GM18868 (cell line): ENCODE results near the gene DNALI1.
"Not testable (repeated sequence)": the region's sequence is repeated elsewhere in the genome, so short reads cannot be mapped to it uniquely, and the experiment has no call there.

Experiments
- ATAC-seq: cut with Tn5 transposase; IDR thresholded peaks from one replicate; pipeline ENCODE4 v1.9.1; 2021; ENCODE audit warnings: mild to moderate bottlenecking, moderate library complexity; ENCODE audit not compliant: unreplicated experiment

DNALI1 gene

DNA sequence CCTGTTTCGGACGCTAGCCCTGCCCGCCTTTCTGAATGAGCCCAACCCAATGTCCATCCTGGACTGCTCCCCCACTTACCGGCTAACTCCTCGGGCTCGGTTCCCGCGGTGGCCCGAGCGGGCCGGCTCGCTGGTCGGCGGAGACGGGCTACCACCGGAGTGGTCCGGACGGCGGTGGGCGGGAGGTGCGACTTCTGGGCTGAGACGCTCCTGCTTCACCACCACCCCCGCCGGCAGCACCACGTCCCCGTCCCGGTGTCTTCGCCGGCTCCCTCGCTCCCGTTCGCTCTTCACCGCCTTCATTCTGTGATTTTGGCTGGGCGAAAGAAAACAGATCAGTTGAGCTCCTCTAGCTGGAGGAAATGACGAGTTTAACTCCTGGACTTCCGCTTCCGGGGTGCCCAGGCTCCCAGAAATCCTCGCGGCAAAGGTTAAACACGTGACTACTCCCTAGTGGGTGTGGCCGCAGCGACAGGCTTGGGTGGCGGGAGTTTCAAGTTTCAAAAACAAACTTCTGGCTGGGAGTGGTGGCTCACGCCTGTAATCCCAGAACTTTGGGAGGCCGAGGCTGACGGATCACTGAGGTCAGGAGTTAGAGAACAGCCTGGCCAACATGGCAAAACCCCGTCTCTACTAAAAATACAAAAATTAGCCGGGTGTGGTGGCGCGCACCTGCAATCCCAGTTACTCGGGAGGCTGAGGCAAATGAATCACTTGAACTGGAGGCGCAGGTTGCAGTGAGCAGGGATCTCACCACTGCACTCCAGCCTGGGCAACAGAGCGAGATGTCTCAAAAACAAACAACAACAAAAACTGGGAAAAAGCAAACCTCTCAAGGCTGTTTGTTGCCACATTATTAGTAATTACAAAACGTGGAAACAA, 2.6 kb upstream of the DNALI1 start, which contains the start of gene SNIP1:
SNIP1 (minus strand) TSS at position 367 of the 882 bp plus-strand sequence; CDS start at position 303, 64 bp downstream.
- peak; percentile 78 for ATAC-seq

DNA sequence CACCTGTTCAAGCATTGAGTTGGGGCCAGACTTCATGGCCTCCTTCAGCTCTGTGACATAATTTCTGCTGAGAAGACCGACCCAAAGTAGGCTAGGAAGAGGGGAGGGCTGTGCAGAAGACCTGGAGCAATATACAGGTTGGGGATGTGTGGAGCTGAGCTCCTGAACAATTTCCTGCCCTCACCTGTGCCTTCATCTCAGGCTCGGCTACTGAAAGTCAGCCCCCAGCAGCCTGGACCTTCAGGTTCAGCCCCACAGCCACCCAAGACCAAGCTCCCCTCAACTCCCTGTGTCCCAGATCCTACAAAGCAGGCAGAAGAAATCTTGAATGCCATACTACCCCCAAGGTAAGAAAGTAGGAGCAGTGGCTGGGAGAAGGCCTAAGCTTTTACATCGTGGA, 662 bp downstream of the DNALI1 start:
- no peak for ATAC-seq

DNA sequence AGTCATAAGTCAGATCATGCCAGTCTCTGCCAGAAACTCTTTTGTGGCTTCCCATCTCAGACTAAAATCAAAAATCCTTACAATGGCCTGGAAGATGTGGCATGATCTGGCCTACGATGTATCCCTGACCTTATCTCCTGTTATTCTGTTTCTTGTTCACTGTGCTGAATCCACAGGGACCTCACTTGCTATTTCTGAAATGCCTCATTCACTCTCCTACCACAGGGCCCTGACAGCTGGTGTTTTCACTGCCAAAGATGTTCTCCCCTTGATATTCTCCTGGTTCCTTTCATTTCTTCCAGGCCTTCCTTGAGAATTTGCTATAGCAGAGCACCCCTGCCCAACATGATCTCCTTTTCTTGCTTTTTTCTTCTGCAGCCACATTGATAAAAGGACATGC, 1.7 kb downstream of the DNALI1 start:
- ATAC-seq, result no peak

DNA sequence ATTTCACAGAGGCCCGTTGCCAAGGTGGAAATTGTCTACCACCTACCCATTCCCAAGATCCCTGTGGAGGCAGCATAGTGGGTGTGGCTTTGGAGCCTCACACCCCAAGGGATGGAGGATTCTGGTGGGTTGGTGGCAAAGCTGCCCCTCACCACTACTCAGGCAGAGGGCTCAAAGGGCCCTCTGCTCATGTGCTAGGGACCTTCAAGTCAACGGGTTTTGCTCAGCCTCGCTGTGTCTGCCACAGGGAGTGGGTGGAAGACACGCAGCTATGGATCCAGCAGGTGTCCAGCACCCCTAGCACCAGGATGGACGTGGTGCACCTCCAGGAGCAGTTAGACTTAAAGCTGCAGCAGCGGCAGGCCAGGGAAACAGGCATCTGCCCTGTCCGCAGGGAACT, 2.3 kb downstream of the DNALI1 start:
- no peak for ATAC-seq

DNA sequence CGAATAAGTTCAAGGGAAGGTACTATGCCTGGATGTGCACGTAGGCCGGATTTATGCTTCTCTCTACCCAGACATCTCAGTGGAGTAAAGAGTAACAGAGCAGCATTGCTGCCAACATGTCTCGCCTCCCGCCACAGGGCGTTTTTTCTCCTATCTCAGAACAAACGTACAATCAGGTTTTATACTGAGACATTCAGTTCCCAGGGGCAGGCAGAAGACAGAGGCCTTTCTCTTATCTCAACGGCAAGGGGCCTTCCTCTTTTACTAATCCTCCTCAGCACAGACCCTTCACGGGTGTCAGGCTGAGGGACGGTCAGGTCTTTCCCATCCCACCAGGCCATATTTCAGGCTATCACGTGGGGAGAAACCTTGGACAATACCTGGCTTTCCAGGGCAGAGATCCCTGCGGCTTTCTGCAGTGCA, 3.2 kb downstream of the DNALI1 start:
- not testable (repeated sequence) for ATAC-seq

DNA sequence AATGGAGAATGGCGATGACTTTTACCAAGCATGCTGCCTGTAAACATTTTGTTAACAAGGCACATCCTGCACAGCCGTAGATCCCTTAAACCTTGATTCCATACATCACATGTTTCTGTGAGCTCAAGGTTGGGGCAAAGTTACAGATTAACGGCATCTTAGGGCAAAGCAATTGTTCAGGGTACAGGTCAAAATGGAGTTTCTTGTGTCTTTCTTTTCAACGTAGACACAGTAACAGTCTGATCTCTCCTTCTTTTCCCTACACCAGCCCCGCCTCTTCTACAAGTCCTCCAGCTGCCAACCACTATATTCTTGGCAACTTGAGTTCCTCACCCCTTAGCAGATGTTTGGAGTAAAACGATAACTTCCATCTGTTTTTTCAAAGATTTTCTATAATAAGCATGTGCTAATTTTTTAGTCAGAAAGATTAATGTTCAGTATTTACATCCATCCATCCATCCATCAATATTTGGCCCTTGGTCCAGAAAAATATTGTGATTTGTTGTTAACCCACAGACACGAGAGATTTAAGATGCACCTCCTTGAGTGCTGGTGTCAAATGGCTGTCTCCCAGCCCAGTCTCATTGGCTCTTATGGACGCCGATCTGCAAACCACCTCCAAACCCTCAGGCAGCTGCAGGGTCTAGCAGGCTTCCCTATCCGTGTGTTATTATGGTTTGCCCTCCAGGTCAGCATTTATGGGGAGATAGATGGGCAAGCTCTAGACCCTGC, 3.8 kb downstream of the DNALI1 start:
- no peak for ATAC-seq

DNA sequence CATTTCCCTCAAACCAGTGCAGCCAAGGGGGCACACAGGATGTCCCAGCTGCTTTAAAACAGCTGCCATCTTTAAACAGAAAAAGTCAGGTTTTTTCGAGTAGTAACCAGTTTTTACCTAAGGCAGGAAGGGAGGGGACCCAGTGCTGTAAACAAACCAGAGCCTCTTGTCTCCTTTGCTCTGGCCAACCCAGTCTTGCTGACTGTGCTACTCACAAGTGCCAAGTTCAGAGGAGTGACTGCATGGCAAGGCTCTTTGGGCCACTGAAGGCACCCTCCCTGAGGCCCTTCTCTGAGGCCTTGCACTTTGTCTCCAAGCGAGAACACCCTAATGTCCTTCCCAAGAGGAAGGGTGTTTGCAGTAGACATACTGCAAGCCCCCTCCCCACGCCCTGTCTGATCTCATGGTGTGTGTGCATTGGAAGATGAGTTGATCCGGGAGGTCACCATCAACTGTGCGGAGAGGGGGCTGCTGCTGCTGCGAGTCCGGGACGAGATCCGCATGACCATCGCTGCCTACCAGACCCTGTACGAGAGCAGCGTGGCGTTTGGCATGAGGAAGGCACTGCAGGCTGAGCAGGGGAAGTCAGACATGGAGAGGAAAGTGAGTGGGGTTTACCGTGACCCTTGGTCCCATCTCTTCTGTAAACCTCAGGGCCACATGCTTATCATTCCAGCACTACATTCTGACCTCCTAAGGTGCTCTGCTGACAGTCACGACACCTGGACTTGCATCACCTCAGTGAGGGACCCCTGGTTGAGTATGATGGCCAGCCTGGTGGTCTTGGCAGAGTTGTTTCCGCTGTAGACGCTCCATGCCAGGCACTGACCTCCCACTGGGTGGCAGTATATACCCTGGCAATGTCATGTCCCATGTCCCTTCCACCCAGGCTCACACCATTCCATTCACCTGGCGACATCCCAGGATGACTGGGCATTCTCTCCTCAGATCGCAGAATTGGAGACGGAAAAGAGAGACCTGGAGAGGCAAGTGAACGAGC, 4.7 kb downstream of the DNALI1 start:
- ATAC-seq, result no peak

DNA sequence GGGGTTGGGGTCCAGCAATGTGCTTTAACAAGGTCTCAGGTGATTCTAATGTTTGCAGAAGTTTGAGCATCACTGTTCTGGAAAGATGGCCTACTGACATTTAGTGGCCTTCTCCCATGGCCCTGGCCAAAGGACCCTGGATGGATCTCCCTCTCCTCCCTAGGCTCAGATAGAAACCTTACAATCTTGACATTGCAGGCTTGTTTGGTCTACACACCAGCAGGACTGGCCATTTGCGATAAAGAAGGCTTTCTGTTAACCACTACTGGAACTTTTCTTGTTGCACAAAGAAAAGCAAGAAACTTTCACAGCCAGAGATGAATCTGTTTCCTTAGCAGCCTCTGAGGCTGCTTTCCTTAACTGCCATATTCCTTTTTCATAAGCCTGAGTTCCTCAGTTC, 6.2 kb downstream of the DNALI1 start:
- no peak for ATAC-seq

DNA sequence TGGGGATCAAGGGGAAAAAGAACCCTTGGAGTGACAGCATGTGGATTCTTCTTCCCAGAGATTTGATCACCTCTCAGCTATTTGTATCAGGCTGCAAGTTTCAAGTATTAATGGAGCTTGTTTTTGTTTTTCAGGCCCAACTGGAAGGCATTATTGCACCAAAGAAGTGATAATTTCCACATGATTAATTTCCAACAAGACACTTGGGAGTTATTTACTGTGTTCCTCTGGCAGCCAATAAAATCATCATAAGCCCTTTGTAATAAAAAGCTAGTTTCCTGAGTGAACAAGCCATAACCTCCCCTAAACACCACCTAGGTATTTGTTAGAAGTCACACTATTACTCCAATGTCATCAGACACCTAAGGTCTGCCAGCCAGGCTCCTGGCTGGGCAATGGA, 8.2 kb downstream of the DNALI1 start:
- ATAC-seq, result no peak

DNA sequence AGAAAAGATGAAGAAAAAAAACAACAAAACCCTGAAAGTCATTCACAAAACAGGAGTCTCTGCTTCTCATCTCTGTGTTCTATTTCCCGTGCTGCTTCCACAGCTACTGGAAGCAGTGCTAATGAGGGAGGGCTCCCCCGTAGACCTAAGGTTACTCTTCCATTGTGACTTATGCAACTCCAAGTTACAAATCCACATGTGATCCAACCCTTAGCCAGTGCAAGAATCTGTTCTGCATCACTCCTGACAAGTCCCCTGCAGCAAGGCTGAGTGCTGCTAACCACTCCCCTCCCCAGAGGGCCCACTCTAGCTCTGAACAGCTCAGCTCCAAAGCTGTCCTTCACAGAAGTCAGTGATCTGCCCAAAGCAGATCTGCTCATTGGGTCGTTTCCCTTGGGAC, 10.3 kb downstream of the DNALI1 start:
- ATAC-seq, result no peak

DNA sequence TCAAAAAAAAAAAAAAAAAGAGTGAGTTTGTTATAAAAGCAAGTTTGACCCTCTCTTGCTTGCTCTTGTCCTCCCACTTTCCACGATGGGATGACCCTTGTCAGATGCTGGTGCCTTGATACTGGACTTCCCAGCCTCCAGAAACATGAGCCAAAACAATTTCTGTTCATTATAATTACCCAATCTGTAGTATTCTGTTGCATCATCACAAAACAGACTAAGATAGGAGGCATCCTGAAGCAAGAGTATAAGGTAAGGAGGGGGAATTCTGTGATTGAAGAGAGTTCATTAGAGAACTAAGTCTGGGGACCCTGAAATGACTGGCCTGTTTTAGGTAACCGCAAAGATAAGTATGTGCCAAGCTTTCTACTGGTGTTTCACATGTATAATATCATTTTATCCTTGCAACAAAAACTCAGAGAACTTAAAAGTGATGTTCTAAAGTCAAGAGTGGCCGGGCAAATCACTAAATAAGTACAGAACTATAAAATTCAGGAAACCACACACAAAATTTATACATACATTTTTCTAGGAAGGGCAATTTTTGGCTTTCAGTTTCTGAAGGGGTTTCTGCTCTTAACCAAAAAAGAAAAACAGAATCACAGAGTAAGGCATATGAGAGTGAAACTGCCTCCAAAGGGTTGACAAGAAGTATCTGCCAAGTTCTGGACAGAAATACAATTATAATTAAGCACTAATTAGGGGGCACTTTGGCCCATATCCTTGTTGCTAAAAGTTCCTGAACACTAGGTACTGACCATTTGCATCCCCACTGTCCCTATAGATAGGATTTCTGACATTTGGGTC, 14.0 kb downstream of the DNALI1 start:
- no peak for ATAC-seq

DNA sequence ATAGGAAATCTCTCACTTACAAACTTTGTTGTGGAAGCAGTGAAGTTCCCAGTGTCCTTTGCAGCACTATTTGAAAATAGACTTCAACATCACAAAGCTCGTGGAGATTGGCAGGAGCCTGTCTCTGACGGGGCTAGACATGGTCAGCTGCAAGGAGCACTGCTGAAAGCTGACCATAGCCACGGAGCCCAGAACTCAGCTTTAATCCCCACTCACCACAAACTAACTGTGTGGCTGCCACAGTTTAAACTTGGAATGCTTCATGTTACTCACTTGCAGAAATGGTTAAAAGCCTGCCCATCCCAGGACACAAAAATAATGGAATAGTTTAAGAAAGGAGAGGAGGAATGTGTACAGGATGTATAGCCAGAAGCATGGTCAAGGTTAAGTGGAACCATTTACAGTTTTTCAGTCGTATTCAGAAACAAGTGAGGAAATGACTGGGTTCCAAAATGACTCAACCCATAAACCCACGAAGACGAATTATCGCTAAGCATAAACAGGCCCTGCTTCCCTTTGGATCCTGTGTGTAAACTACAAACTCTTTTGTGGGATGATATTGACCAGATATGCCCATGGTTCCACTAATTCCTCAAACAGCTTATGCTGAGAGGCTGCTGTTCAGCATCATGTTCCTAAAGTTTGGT, 18.2 kb downstream of the DNALI1 start:
- ATAC-seq, result no peak

DNA sequence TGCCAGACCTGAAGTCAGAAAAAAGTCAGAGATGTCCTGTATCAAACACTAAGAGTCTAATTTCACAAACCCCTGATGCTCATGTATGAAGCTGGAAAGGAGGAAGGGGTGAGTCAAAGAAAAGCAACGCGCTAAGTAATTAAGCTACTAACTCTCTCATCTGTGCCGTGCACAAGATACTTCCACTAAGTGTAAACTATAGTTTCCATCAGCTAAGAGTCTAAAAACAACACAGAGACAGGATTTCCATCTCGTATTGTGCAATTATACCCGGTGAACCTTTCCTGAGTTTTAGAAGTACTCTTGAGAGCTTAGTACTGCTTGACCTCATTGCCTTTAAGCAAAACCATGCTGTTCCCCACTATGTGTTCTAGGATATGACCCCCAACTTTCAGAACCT, 19.0 kb downstream of the DNALI1 start:
- no peak for ATAC-seq

DNA sequence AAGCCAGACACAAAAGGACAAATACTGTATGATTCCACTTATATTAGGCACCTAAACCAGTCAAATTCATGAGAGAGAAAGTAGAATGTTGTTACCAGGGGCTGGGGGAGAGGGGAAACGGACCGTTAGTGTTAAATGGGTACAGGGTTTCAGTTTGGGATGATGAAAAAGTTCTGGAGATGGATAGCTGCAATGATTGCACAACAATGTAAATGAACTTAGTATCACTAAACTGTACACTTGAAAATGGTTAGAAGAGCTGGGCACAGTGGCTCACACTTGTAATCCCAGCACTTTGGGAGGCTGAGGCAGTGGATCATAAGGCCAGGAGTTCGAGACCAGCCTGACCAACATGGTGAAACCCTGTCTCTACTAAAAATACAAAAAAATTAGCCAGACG, 27.8 kb downstream of the DNALI1 start:
- ATAC-seq, result not testable (repeated sequence)

DNA sequence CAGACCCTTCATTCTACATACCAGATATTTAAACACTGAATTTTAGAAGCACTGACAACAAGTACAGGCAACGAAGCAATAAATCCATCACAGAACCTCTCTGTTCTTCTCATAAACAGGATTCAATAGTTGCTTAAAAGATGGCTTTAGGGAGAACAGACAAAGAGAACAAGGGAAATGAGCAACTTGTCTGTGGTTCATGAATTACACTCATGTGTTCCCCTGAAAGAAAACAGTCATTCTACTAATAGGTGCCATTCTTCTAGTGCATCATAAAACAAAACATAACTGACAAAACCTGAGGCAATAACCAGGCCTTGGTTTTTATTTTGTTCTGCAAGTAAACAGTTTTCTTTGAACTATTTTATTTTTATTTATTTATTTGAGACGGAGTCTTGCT, 32.2 kb downstream of the DNALI1 start:
- ATAC-seq, result no peak

DNA sequence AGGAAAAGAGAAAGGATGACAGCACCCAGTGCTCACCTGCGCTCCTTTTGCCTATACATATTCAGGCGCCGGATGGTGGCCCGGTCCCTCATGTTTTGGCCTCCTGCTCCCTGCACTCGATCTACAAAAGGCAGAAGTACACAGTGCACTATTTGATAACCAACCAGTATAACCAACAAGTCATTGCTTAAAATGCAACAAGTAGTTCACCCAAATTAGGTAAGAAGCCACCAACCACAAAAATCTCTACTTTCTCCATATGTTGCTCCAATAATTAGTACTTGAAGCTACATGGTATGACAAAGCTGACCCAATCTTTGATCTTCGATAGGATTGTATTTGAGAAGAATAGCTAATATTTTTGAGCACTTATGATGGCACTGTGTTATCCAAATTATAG, 37.0 kb downstream of the DNALI1 start:
- ATAC-seq, result no peak

DNA sequence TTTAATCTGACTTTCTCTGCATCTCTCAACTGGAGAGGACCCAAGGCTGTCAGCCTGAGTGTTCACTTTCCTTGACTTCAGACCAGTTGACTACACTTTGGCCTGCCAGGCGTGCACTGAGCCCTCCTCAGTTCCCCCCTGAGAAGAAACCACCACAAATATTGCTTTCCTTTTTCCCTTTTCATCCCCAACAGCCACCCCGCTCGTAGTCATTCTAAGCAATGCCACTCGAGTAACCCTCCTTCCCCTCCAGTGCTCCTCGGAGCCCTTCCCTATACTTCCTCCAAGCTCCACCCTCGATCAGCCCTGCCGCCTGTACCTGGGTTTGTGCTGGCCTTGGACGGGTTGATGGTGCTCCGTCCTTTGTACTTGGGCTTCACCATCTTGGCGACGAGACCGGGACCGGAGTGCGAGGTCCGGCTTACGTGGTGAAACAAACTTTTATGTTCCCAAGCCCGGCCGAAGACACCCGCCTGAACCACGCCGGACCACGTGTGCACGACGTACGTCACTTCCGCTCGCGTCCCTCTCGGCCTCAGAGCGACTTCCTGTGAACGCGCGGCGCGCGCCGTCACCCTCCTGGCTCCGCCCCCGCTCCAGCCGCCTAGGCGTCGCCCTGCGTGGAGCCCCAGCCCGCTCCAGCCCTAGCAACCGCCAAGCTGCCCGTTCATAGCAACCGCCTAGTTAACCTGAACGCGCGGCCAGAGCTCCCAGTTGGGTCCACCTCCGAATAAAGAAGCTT, 38.9 kb downstream of the DNALI1 start, which contains the start of gene GNL2:
GNL2 (minus strand) TSS at position 498 of the 742 bp plus-strand sequence; CDS start at position 383, 115 bp downstream.
- ATAC-seq, result peak; percentile 96

DNA sequence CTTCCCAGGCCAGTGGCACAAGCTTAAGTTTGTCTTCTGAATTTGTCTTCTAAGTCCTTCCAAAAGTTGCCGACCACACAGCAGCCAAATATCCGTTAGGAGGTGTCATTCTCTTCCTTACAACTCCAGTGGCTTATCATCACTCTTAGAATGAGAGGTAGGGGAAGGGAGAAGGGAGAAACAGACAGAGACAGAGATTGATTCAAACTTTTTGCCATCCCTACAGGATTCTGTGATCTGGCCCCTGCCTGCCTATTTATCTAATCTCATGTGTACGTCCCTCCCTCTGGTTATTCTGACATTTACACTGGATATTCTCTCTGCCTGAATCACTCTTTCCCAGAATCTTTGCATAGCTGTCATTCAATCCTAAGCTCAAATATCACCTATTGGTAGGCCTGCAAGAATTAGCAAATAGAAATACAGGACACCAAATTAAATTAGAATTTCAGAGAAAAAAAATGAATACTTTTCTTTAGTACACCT, 39.5 kb downstream of the DNALI1 start:
- no peak for ATAC-seq

DNA sequence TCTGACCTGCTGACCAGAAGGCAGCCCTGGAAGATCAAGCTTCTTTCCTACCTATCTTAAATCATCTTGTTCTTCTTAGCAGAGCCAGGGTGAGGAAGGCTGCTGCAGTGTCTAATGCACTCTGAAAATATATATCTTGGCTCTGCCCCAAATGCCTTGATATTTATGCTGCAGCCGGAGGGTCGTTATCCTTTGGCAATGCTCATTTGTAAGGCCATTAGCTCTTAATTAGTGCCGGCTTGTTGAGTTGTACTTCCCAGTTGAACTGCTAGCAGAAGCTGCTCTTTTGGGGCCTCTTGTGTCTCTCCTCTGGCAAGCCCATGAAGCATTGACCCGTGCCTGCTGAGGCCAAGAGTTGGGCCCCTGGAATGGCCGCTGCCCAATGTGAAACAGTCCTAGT, 43.2 kb downstream of the DNALI1 start:
- no peak for ATAC-seq
